OCI-LY3 (cell line): ENCODE results near the gene TGM3.

Experiments
- EZH2phosphoT487 ChIP-seq: fragments of 200-600 bp; shearing (Covaris generic); IDR thresholded peaks from 2 replicates; pipeline ENCODE4 v1.6.1; 2018; ENCODE audit warnings: antibody characterized with exemption, mixed run types, low read depth
- TF ChIP-seq, protein P1 (sequence below): fragments of 200-600, 300-600 bp; sonication (generic); IDR thresholded peaks from 2 replicates; pipeline ENCODE4 v1.5.1; 2014; ENCODE audit warnings: antibody characterized with exemption, low read length, low read depth

DNA sequence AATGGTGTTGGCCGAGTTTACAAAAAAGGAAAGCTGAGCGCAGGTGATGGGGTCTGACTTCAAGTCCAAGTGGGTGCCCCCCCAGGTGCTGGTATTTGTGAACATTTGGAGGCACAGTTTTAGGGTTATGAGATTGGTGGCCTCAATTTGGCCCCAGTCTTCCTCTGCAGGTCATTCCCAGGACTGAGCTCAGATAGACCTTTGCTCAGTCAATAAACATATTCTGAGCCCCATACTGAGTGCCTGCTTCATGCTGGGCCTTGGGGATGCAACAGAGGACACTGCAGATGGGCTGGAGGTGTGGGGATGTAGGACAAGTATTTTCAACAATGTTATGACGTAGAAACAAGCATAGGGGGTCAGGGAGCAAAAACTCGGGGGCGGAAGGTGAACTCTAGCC is 33.5 kb downstream of the TGM3 start:
- TF ChIP-seq, protein P1, sequence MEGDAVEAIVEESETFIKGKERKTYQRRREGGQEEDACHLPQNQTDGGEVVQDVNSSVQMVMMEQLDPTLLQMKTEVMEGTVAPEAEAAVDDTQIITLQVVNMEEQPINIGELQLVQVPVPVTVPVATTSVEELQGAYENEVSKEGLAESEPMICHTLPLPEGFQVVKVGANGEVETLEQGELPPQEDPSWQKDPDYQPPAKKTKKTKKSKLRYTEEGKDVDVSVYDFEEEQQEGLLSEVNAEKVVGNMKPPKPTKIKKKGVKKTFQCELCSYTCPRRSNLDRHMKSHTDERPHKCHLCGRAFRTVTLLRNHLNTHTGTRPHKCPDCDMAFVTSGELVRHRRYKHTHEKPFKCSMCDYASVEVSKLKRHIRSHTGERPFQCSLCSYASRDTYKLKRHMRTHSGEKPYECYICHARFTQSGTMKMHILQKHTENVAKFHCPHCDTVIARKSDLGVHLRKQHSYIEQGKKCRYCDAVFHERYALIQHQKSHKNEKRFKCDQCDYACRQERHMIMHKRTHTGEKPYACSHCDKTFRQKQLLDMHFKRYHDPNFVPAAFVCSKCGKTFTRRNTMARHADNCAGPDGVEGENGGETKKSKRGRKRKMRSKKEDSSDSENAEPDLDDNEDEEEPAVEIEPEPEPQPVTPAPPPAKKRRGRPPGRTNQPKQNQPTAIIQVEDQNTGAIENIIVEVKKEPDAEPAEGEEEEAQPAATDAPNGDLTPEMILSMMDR = no peak
- TF ChIP-seq EZH2phosphoT487 = no peak
